ENCODE data around the gene GNB5. TPM values are rescaled to one million over a fixed set of nuclear protein-coding genes. Genes with fewer than 3 reads are reported as not detected.

GNB5 gene
- total and polyA plus RNA-seq, 2 of the 13 experiments (the other 11 are each of a cell fraction or from before 2014, with no cell fraction given), result 13.7 to 14.4 TPM

- 0 out of 2 replicates have a peak, but pooled peaks have one; percentile 78 for TF ChIP-seq ZNF512B (CRISPR knock-in tag; IDR thresholded peaks at IDR 0.05; ENCODE audit: borderline replicate concordance)
- TF ChIP-seq FOXJ3 (CRISPR knock-in tag; IDR thresholded peaks at IDR 0.05; ENCODE audit: borderline replicate concordance), result peak; percentile 72; the same call in 1 of the 2 replicates
- TF ChIP-seq SMAD1 (CRISPR knock-in tag; IDR thresholded peaks at IDR 0.05; ENCODE audit: borderline replicate concordance, low read depth), result peak; percentile 68; the same call in 1 of the 2 replicates
- no peak for TF ChIP-seq TRIM22 (IDR thresholded peaks at IDR 0.05)
- no peak for TF ChIP-seq ATRX (CRISPR knock-in tag; IDR thresholded peaks at IDR 0.05; ENCODE audit: borderline replicate concordance)
- no peak for TF ChIP-seq ZBTB14 (CRISPR knock-in tag; IDR thresholded peaks at IDR 0.05)
- peak; percentile 63 for TF ChIP-seq JARID2 (CRISPR knock-in tag; IDR thresholded peaks at IDR 0.05; ENCODE audit: insufficient replicate concordance)
- no peak for TF ChIP-seq NCOA1 (CRISPR knock-in tag; IDR thresholded peaks at IDR 0.05)
- TF ChIP-seq ZNF484 (CRISPR knock-in tag; IDR thresholded peaks at IDR 0.05; ENCODE audit: borderline replicate concordance, low read depth), result no peak
- TF ChIP-seq ZNF274 (CRISPR knock-in tag; IDR thresholded peaks at IDR 0.05), result 0 out of 2 replicates have a peak, but pooled peaks have one; percentile 20
- TF ChIP-seq, protein P1, sequence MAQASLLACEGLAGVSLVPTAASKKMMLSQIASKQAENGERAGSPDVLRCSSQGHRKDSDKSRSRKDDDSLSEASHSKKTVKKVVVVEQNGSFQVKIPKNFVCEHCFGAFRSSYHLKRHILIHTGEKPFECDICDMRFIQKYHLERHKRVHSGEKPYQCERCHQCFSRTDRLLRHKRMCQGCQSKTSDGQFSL (CRISPR knock-in tag; IDR thresholded peaks at IDR 0.05), result no peak
- no peak for TF ChIP-seq CBFB (CRISPR knock-in tag; IDR thresholded peaks at IDR 0.05)
- peak; percentile 41 for TF ChIP-seq ZEB1 (IDR thresholded peaks at IDR 0.05; ENCODE audit: insufficient replicate concordance, low read depth)
- TF ChIP-seq, protein P2, sequence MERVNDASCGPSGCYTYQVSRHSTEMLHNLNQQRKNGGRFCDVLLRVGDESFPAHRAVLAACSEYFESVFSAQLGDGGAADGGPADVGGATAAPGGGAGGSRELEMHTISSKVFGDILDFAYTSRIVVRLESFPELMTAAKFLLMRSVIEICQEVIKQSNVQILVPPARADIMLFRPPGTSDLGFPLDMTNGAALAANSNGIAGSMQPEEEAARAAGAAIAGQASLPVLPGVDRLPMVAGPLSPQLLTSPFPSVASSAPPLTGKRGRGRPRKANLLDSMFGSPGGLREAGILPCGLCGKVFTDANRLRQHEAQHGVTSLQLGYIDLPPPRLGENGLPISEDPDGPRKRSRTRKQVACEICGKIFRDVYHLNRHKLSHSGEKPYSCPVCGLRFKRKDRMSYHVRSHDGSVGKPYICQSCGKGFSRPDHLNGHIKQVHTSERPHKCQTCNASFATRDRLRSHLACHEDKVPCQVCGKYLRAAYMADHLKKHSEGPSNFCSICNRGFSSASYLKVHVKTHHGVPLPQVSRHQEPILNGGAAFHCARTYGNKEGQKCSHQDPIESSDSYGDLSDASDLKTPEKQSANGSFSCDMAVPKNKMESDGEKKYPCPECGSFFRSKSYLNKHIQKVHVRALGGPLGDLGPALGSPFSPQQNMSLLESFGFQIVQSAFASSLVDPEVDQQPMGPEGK (CRISPR knock-in tag; IDR thresholded peaks at IDR 0.05), result peak; percentile 66
- no peak for TF ChIP-seq RBAK (CRISPR knock-in tag; IDR thresholded peaks at IDR 0.05)
- TF ChIP-seq, protein P3, sequence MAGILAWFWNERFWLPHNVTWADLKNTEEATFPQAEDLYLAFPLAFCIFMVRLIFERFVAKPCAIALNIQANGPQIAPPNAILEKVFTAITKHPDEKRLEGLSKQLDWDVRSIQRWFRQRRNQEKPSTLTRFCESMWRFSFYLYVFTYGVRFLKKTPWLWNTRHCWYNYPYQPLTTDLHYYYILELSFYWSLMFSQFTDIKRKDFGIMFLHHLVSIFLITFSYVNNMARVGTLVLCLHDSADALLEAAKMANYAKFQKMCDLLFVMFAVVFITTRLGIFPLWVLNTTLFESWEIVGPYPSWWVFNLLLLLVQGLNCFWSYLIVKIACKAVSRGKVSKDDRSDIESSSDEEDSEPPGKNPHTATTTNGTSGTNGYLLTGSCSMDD (CRISPR knock-in tag; IDR thresholded peaks at IDR 0.05), result no peak
- TF ChIP-seq ZNF670 (CRISPR knock-in tag; IDR thresholded peaks at IDR 0.05; ENCODE audit: borderline replicate concordance), result peak; percentile 54; the same call in 1 of the 2 replicates
- TF ChIP-seq NFE2L2 (IDR thresholded peaks at IDR 0.05; ENCODE audit: low read length), result no peak
- peak; percentile 93 for TF ChIP-seq GATAD2A (CRISPR knock-in tag; IDR thresholded peaks at IDR 0.05)
- TF ChIP-seq NCOA2 (CRISPR knock-in tag; IDR thresholded peaks at IDR 0.05), result peak; percentile 64; the same call in 1 of the 2 replicates
- peak; percentile 40; the same call in 1 of the 2 replicates for TF ChIP-seq ESRRA (CRISPR knock-in tag; IDR thresholded peaks at IDR 0.05; ENCODE audit: low read depth)
Measured at GRCh38 chr15:52134502-52135144, 56.6 kb downstream of the GNB5 start (continued).

All from HepG2 (cell line).